GM11168 (cell line): Measurements from ENCODE around the gene ANKRD34B.

ENCODE experiments used
- in situ Hi-C: fragments of 300-500 bp; cut with MboI; formaldehyde crosslinking; loops from one replicate; pipeline ENCODE4 v1.12.0; 2022; ENCODE audit warnings: low sequenced_read_pairs; ENCODE audit not compliant: unreplicated experiment

The ANKRD34B gene

GRCh38 chr5:80573062-80573461 is 3.0 kb upstream of the ANKRD34B start:
- in situ Hi-C loops, result no loop called here

GRCh38 chr5:80569086-80569960 is 757 bp downstream of the ANKRD34B start:
- in situ Hi-C loops, result no loop called here

GRCh38 chr5:80568251-80568650 is 1.8 kb downstream of the ANKRD34B start:
- in situ Hi-C loops, result no loop called here

- in situ Hi-C loops, result no loop called here
Observed at GRCh38 chr5:80566711-80567259, 3.3 kb downstream of the ANKRD34B start.

- in situ Hi-C loops, result no loop called here
Observed at GRCh38 chr5:80565330-80565729, 4.8 kb downstream of the ANKRD34B start.

GRCh38 chr5:80559244-80559643 is 10.8 kb downstream of the ANKRD34B start:
- in situ Hi-C loops, result no loop called here

- in situ Hi-C loops, result no loop called here
Observed at GRCh38 chr5:80555099-80555498, 15.0 kb downstream of the ANKRD34B start.

- in situ Hi-C loops, result no loop called here
Observed at GRCh38 chr5:80554646-80555045, 15.4 kb downstream of the ANKRD34B start.

GRCh38 chr5:80541392-80541791 is 28.7 kb downstream of the ANKRD34B start:
- in situ Hi-C loops, result no loop called here

- in situ Hi-C loops, result no loop called here
Observed at GRCh38 chr5:80540691-80541090, 29.4 kb downstream of the ANKRD34B start.

GRCh38 chr5:80516826-80517225 is 53.3 kb downstream of the ANKRD34B start:
- in situ Hi-C loops, result no loop called here

GRCh38 chr5:80509362-80509761 is 60.7 kb downstream of the ANKRD34B start:
- in situ Hi-C loops, result no loop called here

GRCh38 chr5:80508844-80509243 is 61.2 kb downstream of the ANKRD34B start:
- in situ Hi-C loops, result no loop called here

GRCh38 chr5:80507663-80508062 is 62.4 kb downstream of the ANKRD34B start:
- in situ Hi-C loops, result no loop called here
